NCI-H2171 (cell line): ENCODE results near the gene PLK2.

ENCODE experiments used
- DNase-seq: peaks from one replicate; lab custom pipeline; 2025; lab: John Stamatoyannopoulos, UW

PLK2 gene

DNA sequence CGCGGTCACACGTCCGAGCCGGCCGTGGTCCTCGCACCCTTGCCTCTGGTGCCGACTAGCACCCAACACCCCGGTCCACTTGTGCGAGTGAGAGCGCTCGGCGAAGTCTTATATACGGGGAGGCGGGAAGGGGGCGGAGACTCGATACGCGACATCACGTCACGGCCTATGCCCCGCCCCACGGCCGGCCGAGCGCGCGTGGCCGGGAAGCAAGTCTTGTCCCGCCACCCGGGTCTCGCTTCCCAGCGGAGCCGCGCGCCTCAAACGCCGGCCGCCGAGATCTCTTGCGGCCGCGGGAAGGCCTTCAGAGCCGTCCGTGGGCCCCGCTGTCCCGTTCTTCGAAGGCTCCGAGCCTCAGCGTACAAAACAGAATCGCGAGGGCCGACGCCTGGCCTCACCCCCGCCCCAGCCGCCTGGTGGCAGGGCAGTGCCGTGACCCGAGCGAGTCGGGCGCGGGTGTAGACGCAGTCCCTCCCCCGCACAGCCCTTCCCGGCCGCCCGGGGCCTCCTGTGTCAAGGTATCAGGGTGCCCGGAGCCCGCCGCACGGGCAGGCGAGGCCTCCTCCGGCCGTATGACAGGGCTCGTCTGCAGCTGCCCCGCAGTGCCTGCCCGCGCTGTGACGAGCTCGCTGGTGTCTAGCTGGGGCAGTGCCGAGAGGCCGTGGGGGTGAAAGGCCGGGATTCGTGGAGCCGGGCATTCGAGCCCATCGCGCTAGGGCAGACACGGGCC, at the start of gene PLK2:
Gene PLK2, minus strand, starts transcription at position 85 of the 730 bp plus-strand sequence. CDS start 127 bp downstream, outside the sequence.
- DNase-seq = peak; percentile 58

- DNase-seq = no peak
Measured at GRCh38 chr5:58507715-58508114, 47.8 kb upstream of the PLK2 start.

DNA sequence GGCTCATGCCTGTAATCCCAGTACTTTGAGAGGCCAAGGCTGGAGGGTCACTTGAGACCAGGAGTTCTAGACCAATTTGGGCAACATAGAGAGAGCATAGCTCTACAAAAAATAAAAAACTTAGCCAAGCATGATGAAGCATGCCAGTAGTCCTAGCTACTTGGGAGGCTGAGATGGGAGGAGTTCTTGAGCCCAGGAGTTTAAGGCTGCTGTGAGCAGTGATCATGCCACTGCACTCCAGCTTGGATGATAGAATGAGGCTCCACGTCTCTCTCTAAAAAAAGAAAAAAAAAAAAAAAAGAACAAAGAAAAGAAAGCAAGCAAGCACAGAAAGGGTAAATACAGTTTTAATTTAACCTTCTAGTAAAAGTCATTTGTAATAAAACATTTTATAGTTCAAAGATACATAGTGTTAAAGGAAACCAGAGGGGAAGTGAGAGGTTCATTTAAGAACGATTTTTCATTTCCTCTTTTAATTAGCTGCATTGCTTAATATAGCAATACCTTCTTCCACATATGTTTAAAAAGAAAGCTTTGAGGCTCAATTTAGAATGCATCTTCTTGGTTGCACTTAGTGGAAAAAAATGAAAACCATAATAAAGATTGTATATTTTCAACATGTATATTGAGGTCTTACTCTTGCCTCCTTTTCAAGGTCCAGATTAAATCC, 46.2 kb upstream of the PLK2 start:
- DNase-seq = no peak

DNA sequence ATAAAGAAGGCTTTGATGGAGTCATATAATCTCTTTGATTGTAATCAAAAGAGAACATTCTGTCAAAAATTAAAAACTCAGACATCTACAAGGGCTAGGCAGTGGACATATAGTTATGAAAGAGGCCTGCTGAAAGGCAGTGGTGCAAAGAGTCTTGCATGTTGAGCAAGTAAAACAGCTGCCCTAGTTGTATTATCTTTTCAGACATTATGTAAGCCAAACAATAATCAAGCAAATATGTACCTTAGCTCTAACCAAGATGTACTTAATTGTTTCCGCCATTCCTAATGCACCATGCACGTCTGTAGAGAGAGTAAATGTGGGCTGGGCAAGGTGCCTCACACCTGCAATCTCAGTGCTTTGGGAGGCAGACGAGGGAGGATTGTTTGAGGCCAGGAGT, 45.6 kb upstream of the PLK2 start:
- DNase-seq = no peak

DNA sequence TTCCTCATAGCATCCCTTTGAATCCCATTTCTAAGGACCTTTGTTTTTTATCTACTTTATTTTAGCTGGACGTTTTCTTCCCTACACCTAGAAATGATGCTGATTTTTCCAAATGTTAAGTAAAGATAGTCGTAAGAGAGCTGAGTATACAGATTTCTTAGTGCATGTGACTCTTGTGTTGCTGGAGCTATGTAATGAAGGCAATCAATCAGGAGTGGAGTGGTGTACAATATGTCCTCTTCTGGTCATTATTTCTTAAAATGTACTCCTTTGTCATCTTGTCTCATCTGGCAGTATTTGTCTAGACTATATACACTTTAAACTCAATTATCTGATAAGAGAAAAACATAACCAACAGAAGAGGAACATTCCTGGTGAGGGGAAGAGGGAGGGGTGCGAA, 44.9 kb upstream of the PLK2 start:
- DNase-seq = no peak

DNA sequence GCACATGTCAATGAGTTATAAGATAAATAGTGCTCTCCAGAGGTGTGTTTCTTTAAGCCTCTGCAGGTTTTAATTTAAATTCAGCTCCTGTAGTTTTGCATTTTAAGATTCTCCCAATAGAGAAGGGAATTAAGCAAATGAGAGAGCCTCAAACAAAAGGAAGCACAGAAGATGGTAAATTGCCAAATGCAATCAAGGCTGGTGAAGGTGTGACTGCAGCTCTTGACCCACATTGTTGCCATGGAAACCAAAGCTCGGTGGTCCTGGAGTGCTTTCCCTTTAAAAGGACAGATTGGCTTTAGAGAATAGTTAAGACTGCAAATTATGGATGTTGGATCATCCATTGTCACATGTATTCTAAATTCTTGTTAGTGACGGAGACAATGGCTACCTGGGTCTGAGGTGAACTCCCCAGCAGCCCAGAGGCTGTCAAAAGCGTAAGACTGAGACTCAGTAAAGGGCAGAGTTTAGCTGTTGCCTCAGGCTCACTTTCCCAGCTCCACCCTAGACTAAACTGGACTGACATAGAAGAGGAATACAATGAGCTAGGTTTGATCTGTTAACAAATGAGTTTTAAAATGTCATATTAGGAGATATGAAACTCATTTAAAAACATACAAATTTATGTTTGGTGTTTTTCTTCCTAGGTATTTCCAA, 43.6 kb upstream of the PLK2 start:
- no peak for DNase-seq

DNA sequence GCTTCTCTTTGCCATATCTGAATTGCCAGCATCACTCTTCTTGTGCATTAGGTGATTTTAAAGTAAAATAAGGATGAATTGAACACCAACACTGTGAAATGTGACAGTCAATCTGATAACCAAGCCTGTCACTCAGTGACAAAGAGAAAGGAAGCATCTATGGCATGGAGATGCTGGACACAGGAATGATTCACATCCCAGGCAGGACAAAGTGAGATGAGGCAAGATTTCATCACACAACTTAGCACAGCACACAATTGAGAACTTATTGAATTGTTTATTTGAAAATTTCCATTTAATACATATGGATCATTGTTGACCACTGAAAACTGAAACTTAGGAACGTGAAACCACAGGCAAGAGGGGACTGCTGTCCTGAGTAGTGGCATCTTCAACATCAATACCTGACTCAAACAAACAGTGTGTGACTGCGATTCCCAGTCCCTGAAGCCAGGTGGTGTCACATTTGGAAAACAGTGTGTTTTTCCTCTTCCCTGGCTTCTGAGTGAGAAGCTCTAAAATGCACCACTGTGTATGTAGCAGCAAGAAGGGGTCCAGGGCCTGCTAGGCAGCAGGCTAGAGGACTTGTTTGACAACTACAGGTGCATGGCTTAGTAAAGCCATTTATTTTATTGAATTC, 42.0 kb upstream of the PLK2 start:
- DNase-seq = no peak

DNA sequence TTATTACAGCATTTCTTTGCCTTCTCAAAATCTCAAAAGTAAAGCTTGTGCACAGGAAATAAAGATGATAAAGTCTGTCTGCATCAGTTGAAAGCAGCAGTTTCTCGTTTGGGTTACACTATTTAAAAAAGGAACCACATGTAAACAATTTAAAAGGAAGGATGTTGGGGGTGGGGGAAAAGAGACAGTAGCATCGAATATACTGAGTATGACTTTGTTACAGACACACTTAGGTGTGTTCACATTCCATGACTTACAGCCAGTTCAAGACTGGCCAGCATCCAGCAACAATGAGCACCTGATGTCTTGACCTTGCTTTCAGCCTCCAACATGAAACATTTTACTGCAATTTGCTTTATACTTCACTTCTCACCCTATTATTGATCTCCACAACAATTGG, 40.1 kb upstream of the PLK2 start:
- no peak for DNase-seq

DNA sequence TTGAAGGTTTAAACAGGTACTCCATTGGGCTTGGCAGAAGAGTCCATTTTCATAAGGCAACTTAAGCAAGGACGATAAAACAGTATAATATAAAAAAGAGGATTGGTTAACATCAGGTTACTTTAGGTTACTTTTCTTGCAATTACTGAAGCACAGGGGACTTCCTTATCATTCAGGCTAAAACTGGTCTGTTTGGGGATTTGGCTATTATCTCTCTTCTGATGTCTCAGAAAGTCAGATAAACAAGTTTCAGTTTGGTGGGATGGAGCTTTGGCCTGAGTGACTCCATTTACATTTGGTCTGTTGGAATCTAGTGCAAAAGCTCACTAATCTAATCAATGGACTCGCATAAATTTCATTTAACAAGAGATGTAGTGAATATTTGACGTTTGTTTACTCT, 39.3 kb upstream of the PLK2 start:
- no peak for DNase-seq

GRCh38 chr5:58498340-58498942, 38.6 kb upstream of the PLK2 start:
- DNase-seq = no peak

- no peak for DNase-seq
Measured at GRCh38 chr5:58497921-58498320, 38.0 kb upstream of the PLK2 start.

GRCh38 chr5:58497386-58497785, 37.5 kb upstream of the PLK2 start:
- no peak for DNase-seq

GRCh38 chr5:58496488-58496887, 36.6 kb upstream of the PLK2 start:
- DNase-seq = no peak

DNA sequence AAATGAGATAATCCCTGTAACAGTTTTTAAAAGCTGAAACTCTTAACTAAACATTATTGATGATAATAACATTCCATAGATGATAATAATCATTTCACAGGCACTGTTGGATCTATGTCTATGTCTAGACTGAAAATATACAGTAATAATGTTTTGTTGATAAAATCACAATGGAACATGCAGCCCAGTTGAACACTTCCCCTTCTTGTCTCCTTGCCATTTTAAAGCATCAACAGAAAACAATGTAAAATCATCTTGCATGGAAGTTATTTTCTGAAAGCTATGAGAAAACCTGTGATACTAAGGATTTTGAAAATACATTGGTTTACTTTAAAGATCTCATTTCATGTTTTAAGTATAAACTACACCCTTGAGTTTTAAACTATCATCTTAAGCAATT, 33.3 kb upstream of the PLK2 start:
- DNase-seq = no peak

GRCh38 chr5:58491216-58491892, 31.5 kb upstream of the PLK2 start, which contains the start of gene GAPT:
Gene GAPT, plus strand, starts transcription at chr5:58491435. Its CDS starts 3,102 bp downstream, at chr5:58494537.
- no peak for DNase-seq

DNA sequence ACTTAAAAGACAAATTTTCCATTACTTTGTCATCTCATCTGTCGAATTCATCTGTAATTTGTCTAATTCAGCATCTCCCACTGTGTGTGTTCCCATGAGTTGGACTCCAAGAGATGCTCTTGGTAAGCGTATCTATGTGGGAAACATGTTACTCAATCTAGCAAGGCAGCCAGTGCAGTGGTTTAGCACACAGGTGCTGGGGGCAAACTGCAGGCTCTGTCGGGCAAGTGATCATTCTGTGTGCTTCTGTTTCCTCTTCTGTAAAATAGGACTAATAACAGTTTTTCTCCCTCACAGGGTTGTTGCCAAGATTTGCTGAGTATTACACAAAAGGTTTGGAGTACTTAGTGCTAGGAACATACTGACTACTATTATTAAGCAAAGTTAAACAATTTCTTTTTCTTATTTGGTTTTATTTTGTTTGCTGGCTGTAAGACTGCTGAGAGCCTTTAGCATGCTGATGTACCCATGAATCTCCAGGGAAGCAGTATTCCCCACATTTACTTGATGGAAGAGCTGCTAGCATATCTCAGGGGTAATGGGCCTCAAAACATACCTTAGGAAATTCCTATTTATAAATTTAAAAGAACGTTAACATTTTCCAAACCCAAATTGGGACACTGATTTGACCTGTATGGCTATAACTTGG, 30.6 kb upstream of the PLK2 start:
- DNase-seq = no peak

- DNase-seq = no peak
Measured at GRCh38 chr5:58486290-58486689, 26.4 kb upstream of the PLK2 start.

GRCh38 chr5:58484505-58484904, 24.6 kb upstream of the PLK2 start:
- no peak for DNase-seq

GRCh38 chr5:58482536-58482935, 22.6 kb upstream of the PLK2 start:
- DNase-seq = no peak

GRCh38 chr5:58481828-58482227, 21.9 kb upstream of the PLK2 start:
- no peak for DNase-seq

- DNase-seq = no peak
Measured at GRCh38 chr5:58481066-58481676, 21.3 kb upstream of the PLK2 start.
